Suppressor macrophage (primary cell): ENCODE results near the gene CTAG2.
"Not testable (repeated sequence)": the region's sequence is repeated elsewhere in the genome, so short reads cannot be mapped to it uniquely, and the experiment has no call there.

Source experiments
- DNase-seq, 4 experiments: peaks; one replicate each; pipeline ENCODE4 v3.0.0-alpha.2; 2020 to 2022
- total RNA-seq, 17 experiments: gene quantifications; one replicate each; lab custom pipeline; 2026; ENCODE audit warnings: mixed read lengths in 6 of 17, inconsistent platforms in 3 of 17; lab: John Stamatoyannopoulos, UW

The CTAG2 gene
- 0 to 0.07 (median 0) reads per million in 17 experiments for total RNA-seq

- not testable (repeated sequence) for DNase-seq
These were observed at the start of gene CTAG2 for GRCh38 chrX:154653413-154653812. Gene CTAG2, minus strand, starts transcription at chrX:154653579. Its CDS starts 64 bp downstream, at chrX:154653515.

GRCh38 chrX:154698630-154699248, 45.4 kb upstream of the CTAG2 start:
- no peak for DNase-seq

DNA sequence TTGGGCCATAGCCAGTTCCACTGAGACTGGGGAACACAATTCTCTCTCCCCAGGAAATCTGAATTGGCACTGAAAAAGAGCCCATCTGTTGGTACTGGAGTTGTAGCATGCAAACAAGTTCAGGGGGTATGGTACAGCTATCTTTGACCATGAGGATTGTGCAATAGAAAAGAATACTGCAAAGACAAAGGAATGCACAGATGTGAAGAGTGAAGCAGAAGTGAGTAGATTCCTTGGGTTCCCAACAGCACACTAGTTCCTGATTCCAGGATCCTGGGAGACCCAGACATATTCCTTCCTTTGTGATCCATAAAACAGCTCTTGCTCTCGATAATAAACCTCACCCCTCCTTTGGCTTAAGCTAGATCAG, 43.3 kb upstream of the CTAG2 start:
- DNase-seq: no peak

DNA sequence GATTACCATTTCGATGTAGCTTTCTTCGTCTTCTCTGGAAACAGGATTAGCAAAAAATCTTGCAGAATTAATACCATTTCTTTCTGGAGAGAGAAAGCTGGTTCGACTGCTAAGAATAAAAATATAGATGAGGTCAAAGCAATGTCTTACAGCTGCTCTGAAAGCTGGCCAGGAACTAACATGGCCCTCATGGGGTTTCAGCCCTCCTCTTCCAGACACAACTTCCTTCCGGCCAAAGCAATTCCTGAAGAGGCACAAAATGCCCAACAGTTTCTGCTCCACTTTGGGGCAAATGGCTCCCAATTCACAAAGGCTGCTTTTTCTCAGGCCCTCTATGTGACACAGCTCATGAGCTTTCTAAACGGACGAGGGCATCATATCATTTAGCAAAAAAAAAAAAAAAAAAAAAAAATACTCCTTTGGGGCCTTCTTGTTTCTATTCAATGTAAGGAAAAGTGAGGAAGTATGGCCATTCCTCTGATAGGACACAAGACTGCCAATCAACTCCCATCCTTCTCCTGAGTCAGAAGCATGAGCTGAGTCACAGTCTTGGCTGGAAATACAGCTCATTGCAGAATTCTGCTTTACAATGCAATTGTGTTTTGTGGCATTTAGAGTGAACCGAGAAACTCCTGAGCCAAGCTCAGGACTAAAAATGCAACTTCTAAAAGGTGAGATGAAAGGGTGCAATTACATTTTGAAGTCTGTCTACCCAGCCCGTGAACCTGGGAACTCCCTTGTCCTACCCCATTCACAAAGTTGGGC, 42.7 kb upstream of the CTAG2 start:
- DNase-seq: peak; percentile 52 to 76 (median 64)

- DNase-seq: no peak
These were observed 40.0 kb upstream of the CTAG2 start for GRCh38 chrX:154693394-154693793.

- DNase-seq: not testable (repeated sequence)
These were observed 37.1 kb upstream of the CTAG2 start for GRCh38 chrX:154690438-154690837.

DNA sequence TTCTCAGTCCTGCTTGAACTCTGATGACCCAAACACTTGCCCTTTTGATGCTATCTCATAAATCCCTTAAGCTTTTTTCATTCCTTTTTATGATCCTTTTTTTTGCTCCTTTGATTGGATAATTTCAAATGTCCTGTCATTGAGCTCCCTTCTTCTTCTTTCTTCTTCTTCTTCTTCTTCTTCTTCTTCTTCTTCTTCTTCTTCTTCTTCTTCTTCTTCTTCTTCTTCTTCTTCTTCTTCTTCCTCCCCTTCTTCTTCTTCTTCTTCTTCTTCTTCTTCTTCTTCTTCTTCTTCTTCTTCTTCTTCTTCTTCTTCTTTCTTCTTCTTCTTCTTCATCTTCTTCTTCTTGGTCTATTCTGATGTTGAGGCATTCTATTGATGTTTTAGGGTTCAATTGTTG, 18.7 kb upstream of the CTAG2 start:
- DNase-seq: not testable (repeated sequence)

GRCh38 chrX:154670848-154671247, 17.5 kb upstream of the CTAG2 start:
- DNase-seq: not testable (repeated sequence)

DNA sequence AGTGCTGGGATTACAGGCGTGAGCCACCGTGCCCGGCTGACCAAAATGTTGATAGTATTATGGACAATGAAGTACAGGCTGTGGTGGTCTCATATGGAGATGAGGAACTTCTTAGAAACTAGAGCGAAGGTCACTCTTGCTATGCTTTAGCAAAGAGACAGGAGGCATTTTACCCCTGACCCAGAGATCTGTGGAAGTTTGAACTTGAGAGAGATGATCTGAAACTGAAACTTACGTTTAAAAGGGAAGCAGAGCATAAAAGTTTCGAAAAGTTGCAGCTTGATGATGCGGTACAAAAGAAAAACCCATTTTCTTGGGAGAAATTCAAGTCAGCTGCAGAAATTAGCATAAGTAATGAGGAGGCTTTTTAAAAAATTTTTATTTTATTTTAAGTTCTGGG, 8.5 kb upstream of the CTAG2 start:
- DNase-seq: peak in 2 of 4 experiments; percentile 9 to 38

DNA sequence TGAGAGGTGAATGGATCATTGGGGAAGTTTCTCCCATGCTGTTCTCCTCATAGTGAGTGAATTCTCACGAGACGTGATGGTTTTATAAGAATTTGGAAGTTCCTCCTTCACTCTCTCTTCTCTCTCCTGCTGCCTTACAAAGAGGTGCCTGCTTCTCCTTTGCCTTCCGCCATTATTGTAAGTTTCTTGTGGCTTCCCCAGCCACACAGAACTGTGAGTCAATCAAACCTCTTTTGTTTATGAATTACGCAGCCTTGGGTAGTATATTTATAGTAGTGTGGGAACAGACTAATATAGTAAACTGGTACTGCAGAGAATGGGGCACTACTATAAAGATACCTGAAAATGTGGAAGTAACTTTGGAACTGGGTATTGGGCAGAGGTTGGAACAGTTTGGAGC, 7.8 kb upstream of the CTAG2 start:
- DNase-seq: peak in 3 of 4 experiments; percentile 1 to 42 (median 28)

GRCh38 chrX:154660541-154660940, 7.2 kb upstream of the CTAG2 start:
- no peak for DNase-seq

DNA sequence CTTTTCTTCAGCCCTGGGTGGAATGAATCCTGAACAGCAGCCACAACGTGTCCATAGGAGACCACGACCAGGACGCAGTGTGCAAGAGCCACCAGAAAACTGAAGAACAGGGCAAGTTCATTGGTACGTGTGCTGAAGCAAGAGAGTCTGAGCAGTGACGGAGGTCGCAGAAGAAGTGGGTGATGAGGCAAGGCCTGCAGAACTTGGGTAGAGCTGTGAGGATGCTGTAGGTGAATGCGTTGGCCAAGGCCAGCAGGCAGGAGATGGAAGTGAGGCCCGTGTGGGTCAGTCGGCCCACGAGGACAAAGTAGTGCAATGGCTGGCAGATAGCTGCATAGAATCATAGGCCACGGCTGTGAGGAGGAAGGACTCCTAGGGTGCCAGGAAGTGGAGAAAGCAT, 5.6 kb upstream of the CTAG2 start:
- no peak for DNase-seq

DNA sequence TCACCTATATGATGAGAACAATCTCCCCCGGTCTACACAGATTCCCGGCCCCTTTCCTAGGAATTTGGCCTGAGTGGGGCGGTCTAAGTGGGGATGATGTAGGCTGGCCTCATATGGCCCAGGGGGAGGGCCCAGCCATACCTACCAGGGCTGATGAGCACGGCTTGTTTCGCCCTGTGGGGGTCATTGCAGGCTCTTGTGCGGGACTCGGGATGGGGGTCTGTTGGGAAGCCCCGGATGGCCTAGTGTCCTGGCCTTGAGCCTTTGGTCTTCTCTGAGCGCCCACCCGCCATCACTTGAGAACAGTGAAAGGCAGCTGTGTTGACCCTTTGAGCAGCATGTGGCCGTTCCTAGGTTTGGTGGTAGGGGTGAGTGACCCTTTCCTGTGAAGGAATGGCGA, 4.8 kb upstream of the CTAG2 start:
- no peak for DNase-seq

GRCh38 chrX:154657226-154657805, 3.9 kb upstream of the CTAG2 start:
- DNase-seq: no peak

GRCh38 chrX:154655786-154656185, 2.4 kb upstream of the CTAG2 start:
- DNase-seq: no peak

DNA sequence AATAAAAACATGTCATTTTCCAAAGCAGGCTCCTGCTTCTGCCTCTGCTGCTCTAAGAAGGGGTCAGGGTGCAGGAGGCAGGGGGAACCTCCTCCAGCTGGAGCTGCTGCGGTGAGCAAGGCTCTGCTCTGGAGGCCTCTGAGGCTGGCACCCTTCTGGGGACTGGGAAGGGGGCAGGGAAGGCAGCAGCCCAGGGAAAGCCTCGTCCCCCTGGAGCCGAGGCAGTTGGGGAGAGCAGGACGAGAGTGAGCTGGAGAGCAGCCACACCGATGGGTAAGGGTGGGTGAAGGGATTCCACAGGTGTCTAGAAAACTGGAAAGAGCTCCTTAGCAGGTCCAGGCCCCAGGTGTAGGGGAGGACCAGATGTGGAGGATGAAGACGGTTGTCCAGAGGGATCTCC, 2.0 kb upstream of the CTAG2 start:
- DNase-seq: no peak

- no peak for DNase-seq
These were observed 1.5 kb upstream of the CTAG2 start for GRCh38 chrX:154654925-154655324.

- no peak for DNase-seq
These were observed 993 bp upstream of the CTAG2 start for GRCh38 chrX:154654372-154654771.

DNA sequence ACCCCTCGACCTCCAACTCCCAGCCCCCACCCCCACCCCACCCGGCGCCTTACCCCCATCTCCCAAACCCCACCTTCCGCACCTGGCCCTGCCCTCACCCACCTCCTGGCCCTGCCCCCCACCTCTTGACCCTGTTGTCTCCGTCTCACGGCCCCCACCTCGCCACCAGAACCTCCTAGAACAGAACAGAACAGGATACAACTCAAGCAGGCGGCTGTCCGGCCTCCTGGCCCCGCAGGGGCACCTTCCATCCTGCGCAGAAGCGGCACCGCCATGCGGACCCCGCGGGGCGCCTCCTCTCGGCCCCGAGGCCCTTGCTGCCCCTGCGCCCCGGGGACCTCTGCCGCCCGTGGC, 354 bp downstream of the CTAG2 start:
- DNase-seq: no peak

GRCh38 chrX:154652311-154653047, 900 bp downstream of the CTAG2 start:
- DNase-seq: no peak

DNA sequence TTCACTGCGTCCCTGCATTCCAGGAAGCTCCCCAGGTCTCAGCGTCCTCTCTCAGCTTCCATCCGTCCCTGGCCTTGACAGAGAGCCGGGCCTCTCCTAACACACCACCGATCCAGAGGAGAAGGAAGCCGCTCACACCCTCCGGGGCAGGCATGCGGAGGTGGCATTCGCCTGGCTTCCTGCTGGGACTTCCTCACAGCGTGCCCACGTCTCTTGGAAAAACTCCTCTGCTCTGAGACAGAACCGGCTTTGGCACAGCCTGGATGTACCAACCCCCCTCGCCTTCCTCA, 3.2 kb downstream of the CTAG2 start:
- peak; percentile 24 to 67 (median 51) for DNase-seq

- no peak for DNase-seq
These were observed 3.7 kb downstream of the CTAG2 start for GRCh38 chrX:154649503-154650220.

GRCh38 chrX:154648931-154649330, 4.4 kb downstream of the CTAG2 start:
- no peak for DNase-seq
